ENCODE data around the gene SCN2A.

- no peak for TF ChIP-seq TRIM24 (IDR thresholded peaks at IDR 0.05)
- TF ChIP-seq SIRT6 (IDR thresholded peaks at IDR 0.05; ENCODE audit: low read depth, low read length): no peak
- no peak for TF ChIP-seq ARNT (IDR thresholded peaks at IDR 0.05)
- TF ChIP-seq ZNF217 (CRISPR knock-in tag; IDR thresholded peaks at IDR 0.05): no peak
- TF ChIP-seq IRF1 (CRISPR knock-in tag; IDR thresholded peaks at IDR 0.05; ENCODE audit: borderline replicate concordance): no peak
- TF ChIP-seq TAF7 (tag; IDR thresholded peaks at IDR 0.05): no peak
- TF ChIP-seq RAD51 (IDR thresholded peaks at IDR 0.05; ENCODE audit: borderline replicate concordance, low read depth): no peak
- no peak for TF ChIP-seq ZNF184 (CRISPR knock-in tag; IDR thresholded peaks at IDR 0.05)
- TF ChIP-seq POLR2A (conservative IDR thresholded peaks at IDR 0.05): no peak
Observed at GRCh38 chr2:165192729-165193128, 46.5 kb upstream of the SCN2A start.
